ENCODE data around the gene SCUBE3.

Gene SCUBE3

GRCh38 chr6:35231563-35231962, 17.8 kb downstream of the SCUBE3 start:
- DNase-seq (ENCODE audit: low read depth), result no peak
- no peak for TF ChIP-seq CTCF (IDR thresholded peaks at IDR 0.05; ENCODE audit: insufficient read depth, low read depth, low read length, missing control alignments)
- no peak overlapping the region for H3K4me3 ChIP-seq (ENCODE audit: low read length)

- no peak for DNase-seq (ENCODE audit: low read depth)
- H3K4me3 ChIP-seq (ENCODE audit: low read length), result no peak overlapping the region
- TF ChIP-seq CTCF (IDR thresholded peaks at IDR 0.05; ENCODE audit: insufficient read depth, low read depth, low read length, missing control alignments), result no peak
Observed at GRCh38 chr6:35234901-35235300, 21.1 kb downstream of the SCUBE3 start.

- TF ChIP-seq CTCF (IDR thresholded peaks at IDR 0.05; ENCODE audit: insufficient read depth, low read depth, low read length, missing control alignments), result no peak
- no peak overlapping the region for H3K4me3 ChIP-seq (ENCODE audit: low read length)
- no peak for DNase-seq (ENCODE audit: low read depth)
Observed at GRCh38 chr6:35236223-35236622, 22.5 kb downstream of the SCUBE3 start.

GRCh38 chr6:35237476-35237875, 23.7 kb downstream of the SCUBE3 start:
- DNase-seq (ENCODE audit: low read depth), result no peak
- no peak for TF ChIP-seq CTCF (IDR thresholded peaks at IDR 0.05; ENCODE audit: insufficient read depth, low read depth, low read length, missing control alignments)
- H3K4me3 ChIP-seq (ENCODE audit: low read length), result no peak overlapping the region

GRCh38 chr6:35238843-35239289, 25.1 kb downstream of the SCUBE3 start:
- TF ChIP-seq CTCF (IDR thresholded peaks at IDR 0.05; ENCODE audit: insufficient read depth, low read depth, low read length, missing control alignments), result no peak
- no peak overlapping the region for H3K4me3 ChIP-seq (ENCODE audit: low read length)
- no peak for DNase-seq (ENCODE audit: low read depth)

GRCh38 chr6:35239581-35239980, 25.8 kb downstream of the SCUBE3 start:
- DNase-seq (ENCODE audit: low read depth), result no peak
- TF ChIP-seq CTCF (IDR thresholded peaks at IDR 0.05; ENCODE audit: insufficient read depth, low read depth, low read length, missing control alignments), result no peak
- no peak overlapping the region for H3K4me3 ChIP-seq (ENCODE audit: low read length)
